Measurements from ENCODE around the gene NPHP3.

- no peak for TF ChIP-seq CTCF (IDR thresholded peaks at IDR 0.05)
- TF ChIP-seq POLR2AphosphoS5 (IDR thresholded peaks at IDR 0.05; ENCODE audit: insufficient read depth in 1 of 2, low read depth in 1 of 2) = no peak
- no peak for TF ChIP-seq POLR2A (IDR thresholded peaks at IDR 0.05)
Measured at GRCh38 chr3:132661101-132661500, 61.1 kb downstream of the NPHP3 start.

Measured in vagina (tissue), 2 donors.